HepG2 (cell line): Measurements from ENCODE around the gene CNNM2. TPM values are rescaled to one million over a fixed set of nuclear protein-coding genes. Genes with fewer than 3 reads are reported as not detected.

ENCODE experiments used
- AGO2 ChIP-seq: fragments of 200-400 bp; formaldehyde crosslinking; optimal IDR thresholded peaks from 2 replicates; pipeline ENCODE3; 2017; ENCODE audit warnings: mild to moderate bottlenecking, low read depth, low read length, moderate library complexity
- ATF6 ChIP-seq: sonication (generic); formaldehyde crosslinking; conservative IDR thresholded peaks from 2 replicates; pipeline ENCODE4 v1.4.0; 2020; ENCODE audit warnings: missing genetic modification reagents
- DDIT3 ChIP-seq: sonication (generic); formaldehyde crosslinking; IDR thresholded peaks from 2 replicates; pipeline ENCODE4 v1.4.0; 2020; ENCODE audit warnings: mild to moderate bottlenecking, missing genetic modification reagents
- DMAP1 ChIP-seq: IDR thresholded peaks from 2 replicates; pipeline ENCODE4 v1.6.1; 2016
- GPBP1L1 ChIP-seq: sonication (generic); formaldehyde crosslinking; IDR thresholded peaks from 2 replicates; pipeline ENCODE4 v1.5.0; 2020; ENCODE audit warnings: mild to moderate bottlenecking, missing genetic modification reagents
- GTF3A ChIP-seq: sonication (generic); formaldehyde crosslinking; conservative IDR thresholded peaks from 2 replicates; pipeline ENCODE4 v1.4.0; 2020; ENCODE audit warnings: mild to moderate bottlenecking, missing genetic modification reagents
- GZF1 ChIP-seq: sonication (generic); formaldehyde crosslinking; IDR thresholded peaks from 2 replicates; pipeline ENCODE4 v1.5.1; 2020; ENCODE audit warnings: mild to moderate bottlenecking, missing genetic modification reagents
- HCFC1 ChIP-seq: fragments of 150-350 bp; IDR thresholded peaks from 2 replicates; pipeline ENCODE4 v1.6.1; 2014; ENCODE audit warnings: low read depth, low read length
- MAX ChIP-seq: IDR thresholded peaks from 2 replicates; pipeline ENCODE4 v1.6.1; 2012; ENCODE audit warnings: inconsistent platforms
- SNAPC4 ChIP-seq: sonication (generic); formaldehyde crosslinking; IDR thresholded peaks from 2 replicates; pipeline ENCODE4 v1.4.0; 2020; ENCODE audit warnings: mild to moderate bottlenecking, missing genetic modification reagents
- THYN1 ChIP-seq: sonication (generic); formaldehyde crosslinking; IDR thresholded peaks from 2 replicates; pipeline ENCODE4 v1.8.1; 2023; ENCODE audit warnings: low read depth, mild to moderate bottlenecking, moderate library complexity, missing genetic modification reagents, borderline replicate concordance
- ZBTB43 ChIP-seq: sonication (generic); formaldehyde crosslinking; conservative IDR thresholded peaks from 2 replicates; pipeline ENCODE4 v1.4.0; 2020; ENCODE audit warnings: missing genetic modification reagents
- ZNF598 ChIP-seq: sonication (generic); formaldehyde crosslinking; IDR thresholded peaks from 2 replicates; pipeline ENCODE4 v1.5.1; 2020; ENCODE audit warnings: mild to moderate bottlenecking, missing genetic modification reagents, borderline replicate concordance
- ZNF704 ChIP-seq: sonication (generic); formaldehyde crosslinking; IDR thresholded peaks from 2 replicates; pipeline ENCODE4 v1.8.1; 2023; ENCODE audit warnings: mild to moderate bottlenecking, inconsistent platforms, moderate library complexity, missing genetic modification reagents, borderline replicate concordance
- ZNF749 ChIP-seq: sonication (generic); formaldehyde crosslinking; IDR thresholded peaks from 2 replicates; pipeline ENCODE4 v1.8.0; 2022; ENCODE audit warnings: mild to moderate bottlenecking, missing genetic modification reagents, moderate library complexity, borderline replicate concordance
- ZNF850 ChIP-seq: sonication (generic); formaldehyde crosslinking; conservative IDR thresholded peaks from 2 replicates; pipeline ENCODE4 v1.9.0; 2021; ENCODE audit warnings: mild to moderate bottlenecking, missing genetic modification reagents
- polyA plus RNA-seq, 8 experiments: library from polyadenylated mRNA; depleted of rRNA in 3 of 8; stranded (reverse) in 7 of 8; unstranded in 1 of 8; fragments of >200 nt; fragmentation: Illumina TruSeq in 4 of 8; extraction: Trizol in 4 of 8; gene quantifications; 2 replicates each; pipeline versions ENCODE4 v1.2.1 to v1.2.3, GENCODE V29; 2011 to 2016; ENCODE audit warnings: low read depth in 4 of 8, missing spikeins in 1 of 8, mixed read lengths in 1 of 8; ENCODE audit not compliant: insufficient read depth in 1 of 8
- total RNA-seq, 5 experiments: library from RNA; depleted of rRNA; stranded (reverse); fragments of >200 nt; fragmentation: Illumina TruSeq; extraction: Trizol; gene quantifications; 2 replicates each; pipeline ENCODE4 v1.2.3, GENCODE V29; 2016; ENCODE audit warnings: low read depth in 1 of 5

The CNNM2 gene
- total and polyA plus RNA-seq, 2 of the 13 experiments (the other 11 are each of a cell fraction or from before 2014, with no cell fraction given): 7.1 to 9.0 TPM

DNA sequence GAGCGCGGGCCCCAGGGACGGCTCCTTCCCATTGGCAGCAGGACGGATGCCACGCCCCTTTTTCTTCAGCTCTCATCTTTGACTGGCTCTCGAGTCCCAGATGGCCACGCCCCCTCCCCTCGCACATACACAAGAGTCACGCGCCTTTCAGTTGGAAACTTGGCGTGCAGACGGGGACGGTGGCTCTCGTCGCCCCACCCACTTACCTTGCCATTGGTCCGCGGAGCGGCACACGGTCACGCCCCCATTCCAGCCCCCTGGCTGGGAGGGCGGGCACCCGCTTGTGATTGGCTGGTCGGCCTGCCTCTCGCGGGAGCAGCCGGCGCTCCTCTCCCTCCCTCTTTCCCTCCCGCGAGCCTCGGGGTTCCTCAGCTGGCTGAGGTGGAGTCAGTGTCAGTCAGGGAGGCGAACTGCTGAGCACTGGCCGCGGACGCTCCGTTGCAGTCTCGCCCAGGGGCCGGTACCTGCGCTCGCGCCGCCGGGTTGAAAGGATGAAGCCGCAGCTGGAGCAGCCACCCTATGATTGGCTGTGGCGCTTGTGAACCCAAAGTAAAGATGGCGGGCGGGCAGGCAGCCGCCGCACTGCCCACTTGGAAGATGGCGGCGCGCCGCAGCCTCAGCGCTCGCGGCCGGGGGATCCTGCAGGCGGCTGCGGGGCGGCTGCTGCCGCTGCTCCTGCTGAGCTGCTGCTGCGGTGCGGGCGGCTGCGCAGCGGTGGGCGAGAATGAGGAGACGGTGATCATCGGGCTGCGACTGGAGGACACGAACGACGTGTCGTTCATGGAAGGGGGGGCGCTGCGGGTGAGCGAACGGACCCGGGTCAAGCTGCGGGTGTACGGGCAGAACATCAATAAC, at the start of gene CNNM2 (continued):
- TF ChIP-seq ATF6 (CRISPR knock-in tag) (no peak), HCFC1 (peak; percentile 68; the same call in 1 of the 2 replicates), GTF3A (CRISPR knock-in tag) (no peak), THYN1 (no peak), DMAP1 (CRISPR knock-in tag) (no peak; the same call in none of the 2 replicates), GPBP1L1 (no peak), MAX (peak; percentile 95), AGO2 (peak; percentile 68), GZF1 (CRISPR knock-in tag) (no peak), ZNF704 (no peak), ZNF749 (CRISPR knock-in tag) (0 out of 2 replicates have a peak, but pooled peaks have one; percentile 38), ZBTB43 (CRISPR knock-in tag) (peak; percentile 52; the same call in 1 of the 2 replicates), DDIT3 (no peak), ZNF850 (CRISPR knock-in tag) (no peak), SNAPC4 (peak; percentile 81; the same call in 1 of the 2 replicates), ZNF598 (CRISPR knock-in tag) (no peak)
